ENCODE measurements around the gene SCN1B. TPM values are rescaled to one million over a fixed set of nuclear protein-coding genes. Genes with fewer than 3 reads are reported as not detected.
"Not testable (repeated sequence)": the region's sequence is repeated elsewhere in the genome, so short reads cannot be mapped to it uniquely, and the experiment has no call there.

The SCN1B gene
- total and polyA plus RNA-seq, 2 of the 13 experiments (the other 11 are each of a cell fraction or from before 2014, with no cell fraction given) = 2.7 to 20.1 TPM

GRCh38 chr19:35007427-35007826, 22.8 kb upstream of the SCN1B start:
- peak; percentile 65; the same call in 1 of the 2 replicates for TF ChIP-seq ZNF121 (CRISPR knock-in tag; IDR thresholded peaks at IDR 0.05)
- H2AFZ ChIP-seq (ENCODE audit: low read length); ATAC-seq; H3K9ac ChIP-seq (ENCODE audit: insufficient read depth, low read depth, low read length); H3K27me3 ChIP-seq (ENCODE audit: control insufficient read depth in 1 of 2, insufficient read depth in 2 of 2, low read length in 2 of 2); BruUV-seq (replicated peaks); in situ Hi-C loops (cut with HindIII; ENCODE audit: extremely low pct_ligation_motif_present, low pct_unique_long_range_greater_than_20kb); DNase-seq (ENCODE audit: low spot score); H3K4me3 ChIP-seq (replicated peaks in 1 of 3; ENCODE audit: insufficient read depth in 1 of 3, low read depth in 2 of 3, low read length in 3 of 3); CTCF ChIA-PET (ENCODE audit: low intra/inter-chr PET ratio, low total read pairs); H3K4me2 ChIP-seq (ENCODE audit: low read depth, low read length); FAIRE-seq; H3K27ac ChIP-seq (ENCODE audit: extremely low read length, insufficient read depth, low read length); H3K9me3 ChIP-seq (ENCODE audit: low read length); intact Hi-C loops (cut with micrococcal nuclease; ENCODE audit: unreplicated experiment): not testable (repeated sequence)
- H3K36me3 ChIP-seq (replicated peaks in 1 of 2; ENCODE audit: control insufficient read depth in 1 of 2, insufficient read depth in 2 of 2, low read length in 2 of 2) = peaks cover 22 to 31% of the 10 kb centered on the region in 2 experiments
- peaks cover 56% of the 10 kb centered on the region for H3K4me1 ChIP-seq (ENCODE audit: insufficient read depth, low read length)
- H3K79me2 ChIP-seq (ENCODE audit: insufficient read depth, low read length) = peaks cover 35% of the 10 kb centered on the region
- POLR2A ChIA-PET = interaction anchor here (1.1 to 4.3 kb wide), 3 partner anchors 9 to 33 kb away, joined by 3 to 75 read pairs (median 10); no protein-coding TSS in a partner anchor
- 95% methylated on average over 8 of the region's 8 CpGs for WGBS (ENCODE audit: low lambda C conversion rate)
- H4K20me1 ChIP-seq (ENCODE audit: insufficient read depth, low read length) = peaks cover 46% of the 10 kb centered on the region

GRCh38 chr19:35008891-35009341, 21.4 kb upstream of the SCN1B start:
- peaks cover 45% of the 10 kb centered on the region for H3K4me1 ChIP-seq (ENCODE audit: insufficient read depth, low read length)
- ChIA-PET CTCF (ENCODE audit: low intra/inter-chr PET ratio, low total read pairs) (no interaction called here), POLR2A (interaction anchor here (4.3 kb wide), 1 partner anchor 13 kb away, joined by 75 read pairs; no protein-coding TSS in a partner anchor)
- H3K4me2 ChIP-seq (ENCODE audit: low read depth, low read length) = no peak overlapping the region
- H2AFZ ChIP-seq (ENCODE audit: low read length) = no peak overlapping the region
- H3K27me3 ChIP-seq (ENCODE audit: control insufficient read depth in 1 of 2, insufficient read depth in 2 of 2, low read length in 2 of 2) = no peaks in the 10 kb centered on the region
- WGBS (ENCODE audit: low lambda C conversion rate) = 99% methylated on average over 12 of the region's 12 CpGs
- H3K27ac ChIP-seq (ENCODE audit: extremely low read length, insufficient read depth, low read length) = no peak overlapping the region
- FAIRE-seq (no peak), DNase-seq (ENCODE audit: low spot score) (no peak), ATAC-seq (no peak)
- H3K9me3 ChIP-seq (ENCODE audit: low read length) = no peaks in the 10 kb centered on the region
- peaks cover 32% of the 10 kb centered on the region for H4K20me1 ChIP-seq (ENCODE audit: insufficient read depth, low read length)
- H3K36me3 ChIP-seq (replicated peaks in 1 of 2; ENCODE audit: control insufficient read depth in 1 of 2, insufficient read depth in 2 of 2, low read length in 2 of 2) = peaks cover 22 to 38% of the 10 kb centered on the region in 2 experiments
- BruUV-seq (replicated peaks) = no TSS peak
- H3K9ac ChIP-seq (ENCODE audit: insufficient read depth, low read depth, low read length) = no peak overlapping the region
- intact Hi-C loops (cut with micrococcal nuclease; ENCODE audit: unreplicated experiment) = no loop called here
- in situ Hi-C loops (cut with HindIII; ENCODE audit: extremely low pct_ligation_motif_present, low pct_unique_long_range_greater_than_20kb) = no loop called here
- H3K79me2 ChIP-seq (ENCODE audit: insufficient read depth, low read length) = peaks cover 20% of the 10 kb centered on the region
- no peak overlapping the region for H3K4me3 ChIP-seq (replicated peaks in 1 of 3; ENCODE audit: insufficient read depth in 1 of 3, low read depth in 2 of 3, low read length in 3 of 3)
- no peak for TF ChIP-seq ZNF574 (CRISPR knock-in tag; IDR thresholded peaks at IDR 0.05)
- TF ChIP-seq POLR2G (IDR thresholded peaks at IDR 0.05; ENCODE audit: low read depth, low read length) = peak; percentile 44
- no peak for TF ChIP-seq NKX3-1 (CRISPR knock-in tag; IDR thresholded peaks at IDR 0.05)
- TF ChIP-seq AGO2 (optimal IDR thresholded peaks at IDR 0.05; ENCODE audit: low read depth, low read length) = peak; percentile 73
- TF ChIP-seq RBFOX2 (IDR thresholded peaks at IDR 0.05; ENCODE audit: low read depth, low read length) = peak; percentile 56; the same call in 1 of the 2 replicates
- 0 out of 2 replicates have a peak, but pooled peaks have one; percentile 21 for TF ChIP-seq ZNF687 (CRISPR knock-in tag; IDR thresholded peaks at IDR 0.05)
- TF ChIP-seq ZBTB38 (CRISPR knock-in tag; IDR thresholded peaks at IDR 0.05) = no peak
